WTC11 (cell line): ENCODE data around the gene CSF1.
A peak's percentile ranks its signal among the peaks of the same experiment; 100 is the strongest.

Source experiments
- CBFB ChIP-seq: sonication (generic); formaldehyde crosslinking; IDR thresholded peaks from 2 replicates; pipeline ENCODE4 v1.8.1; 2022; ENCODE audit warnings: mild to moderate bottlenecking, low read depth, missing genetic modification reagents
- CREM ChIP-seq: sonication (generic); formaldehyde crosslinking; IDR thresholded peaks from 2 replicates; pipeline ENCODE4 v1.8.1; 2022; ENCODE audit warnings: mild to moderate bottlenecking, missing genetic modification reagents, moderate library complexity
- E2F1 ChIP-seq: sonication (generic); formaldehyde crosslinking; IDR thresholded peaks from 2 replicates; pipeline ENCODE4 v1.8.0; 2022; ENCODE audit warnings: mild to moderate bottlenecking, missing genetic modification reagents
- E2F4 ChIP-seq: sonication (generic); formaldehyde crosslinking; IDR thresholded peaks from 2 replicates; pipeline ENCODE4 v1.8.1; 2022; ENCODE audit warnings: low read depth, mild to moderate bottlenecking, moderate library complexity, missing genetic modification reagents, borderline replicate concordance
- GABPB1 ChIP-seq: sonication (generic); formaldehyde crosslinking; IDR thresholded peaks from 2 replicates; pipeline ENCODE4 v1.8.1; 2023; ENCODE audit warnings: mild to moderate bottlenecking, missing genetic modification reagents
- IRF1 ChIP-seq: sonication (generic); formaldehyde crosslinking; IDR thresholded peaks from 2 replicates; pipeline ENCODE4 v1.8.0; 2023; ENCODE audit warnings: missing genetic modification reagents
- NFE2L1 ChIP-seq: sonication (generic); formaldehyde crosslinking; IDR thresholded peaks from 2 replicates; pipeline ENCODE4 v1.8.1; 2023; ENCODE audit warnings: missing genetic modification reagents
- NFYB ChIP-seq: sonication (generic); formaldehyde crosslinking; conservative IDR thresholded peaks from 2 replicates; pipeline ENCODE4 v1.8.0; 2022; ENCODE audit warnings: low read depth, missing genetic modification reagents
- OVOL2 ChIP-seq: fragments of 250-450 bp; sonication (Bioruptor Pico); IDR thresholded peaks from 2 replicates; pipeline ENCODE4 v1.9.0; 2021; ENCODE audit warnings: mild to moderate bottlenecking, borderline replicate concordance
- SMAD4 ChIP-seq: sonication (generic); formaldehyde crosslinking; IDR thresholded peaks from 2 replicates; pipeline ENCODE4 v1.8.0; 2022; ENCODE audit warnings: mild to moderate bottlenecking, missing genetic modification reagents
- ZNF121 ChIP-seq: sonication (generic); formaldehyde crosslinking; IDR thresholded peaks from 2 replicates; pipeline ENCODE4 v1.8.0; 2023; ENCODE audit warnings: missing genetic modification reagents
- TF ChIP-seq, protein P1 (sequence below): fragments of 200-600 bp; IDR thresholded peaks from 2 replicates; pipeline ENCODE4 v1.8.0; 2022; ENCODE audit warnings: antibody characterized with exemption

DNA sequence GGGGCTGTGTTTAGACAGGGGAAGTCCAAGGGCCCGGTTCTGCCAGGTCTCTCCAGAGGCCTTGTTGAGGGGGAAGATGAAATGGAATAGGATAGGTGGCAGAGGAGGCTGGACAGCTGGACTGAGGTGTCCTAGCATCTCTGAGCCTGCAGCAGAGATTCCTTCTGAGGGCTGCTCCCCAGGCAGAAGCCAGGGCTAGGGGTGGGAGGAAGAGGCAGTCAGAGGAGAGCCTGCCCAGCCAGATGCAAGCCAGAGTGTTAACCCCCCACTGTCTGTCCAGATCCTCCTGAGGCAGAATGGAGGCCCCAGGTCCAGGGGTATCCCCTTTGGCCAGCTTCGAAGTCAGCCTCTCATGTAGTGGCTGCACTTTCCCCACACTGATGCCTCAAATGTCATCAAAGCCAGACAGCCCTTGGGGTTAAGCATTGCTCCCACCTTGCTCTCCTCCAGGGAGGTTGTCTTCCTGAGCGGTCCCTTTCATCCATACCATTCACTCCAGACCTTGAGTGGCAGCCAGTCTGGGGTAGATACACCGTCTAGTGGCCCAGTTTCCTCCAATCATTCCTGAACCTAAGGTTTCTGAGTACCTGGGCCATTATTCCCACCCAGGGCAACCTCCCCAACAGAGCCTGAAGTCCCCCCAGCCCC is 1.7 kb downstream of the CSF1 start:
- TF ChIP-seq, protein P1, sequence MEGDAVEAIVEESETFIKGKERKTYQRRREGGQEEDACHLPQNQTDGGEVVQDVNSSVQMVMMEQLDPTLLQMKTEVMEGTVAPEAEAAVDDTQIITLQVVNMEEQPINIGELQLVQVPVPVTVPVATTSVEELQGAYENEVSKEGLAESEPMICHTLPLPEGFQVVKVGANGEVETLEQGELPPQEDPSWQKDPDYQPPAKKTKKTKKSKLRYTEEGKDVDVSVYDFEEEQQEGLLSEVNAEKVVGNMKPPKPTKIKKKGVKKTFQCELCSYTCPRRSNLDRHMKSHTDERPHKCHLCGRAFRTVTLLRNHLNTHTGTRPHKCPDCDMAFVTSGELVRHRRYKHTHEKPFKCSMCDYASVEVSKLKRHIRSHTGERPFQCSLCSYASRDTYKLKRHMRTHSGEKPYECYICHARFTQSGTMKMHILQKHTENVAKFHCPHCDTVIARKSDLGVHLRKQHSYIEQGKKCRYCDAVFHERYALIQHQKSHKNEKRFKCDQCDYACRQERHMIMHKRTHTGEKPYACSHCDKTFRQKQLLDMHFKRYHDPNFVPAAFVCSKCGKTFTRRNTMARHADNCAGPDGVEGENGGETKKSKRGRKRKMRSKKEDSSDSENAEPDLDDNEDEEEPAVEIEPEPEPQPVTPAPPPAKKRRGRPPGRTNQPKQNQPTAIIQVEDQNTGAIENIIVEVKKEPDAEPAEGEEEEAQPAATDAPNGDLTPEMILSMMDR = no peak
- TF ChIP-seq ZNF121 (CRISPR knock-in tag) (no peak), SMAD4 (CRISPR knock-in tag) (no peak), E2F1 (CRISPR knock-in tag) (no peak), NFYB (CRISPR knock-in tag) (no peak), NFE2L1 (CRISPR knock-in tag) (0 out of 2 replicates have a peak, but pooled peaks have one; percentile 23), E2F4 (no peak), CREM (CRISPR knock-in tag) (no peak), OVOL2 (CRISPR knock-in tag) (no peak), IRF1 (CRISPR knock-in tag) (no peak), GABPB1 (CRISPR knock-in tag) (no peak), CBFB (CRISPR knock-in tag) (no peak)
